Activated naive CD4-positive, alpha-beta T cell treated with anti-CD3 and anti-CD28 coated beads, Interleukin-2, amount 10 ng/mL, durations not matched to agents 7 days and 5 days (primary cell): ENCODE results near the gene PIGC.

Experiments
- CTCF ChIA-PET: fragments of 350-600 bp; sonication (Branson Sonifier 250); formaldehyde crosslinking; loops from one replicate; lab custom pipeline; 2021; ENCODE audit warnings: antibody characterized with exemption; lab: Charles Lee
- DNase-seq: peaks from one replicate; pipeline ENCODE4 v3.0.0-alpha.2; 2020
- H3K27ac Mint-ChIP-seq: one replicate; pipeline ENCODE4 v1.8.0; 2021; ENCODE audit warnings: mild to moderate bottlenecking, moderate library complexity, mixed read lengths
- H3K27me3 Mint-ChIP-seq: one replicate; pipeline ENCODE4 v1.8.0; 2021; ENCODE audit warnings: mild to moderate bottlenecking, mixed read lengths
- H3K36me3 Mint-ChIP-seq: one replicate; pipeline ENCODE4 v1.8.0; 2021; ENCODE audit warnings: mixed read lengths
- H3K4me1 Mint-ChIP-seq: one replicate; pipeline ENCODE4 v1.8.0; 2021; ENCODE audit warnings: mixed read lengths
- H3K4me3 Mint-ChIP-seq: one replicate; pipeline ENCODE4 v1.8.0; 2021; ENCODE audit warnings: mild to moderate bottlenecking, moderate library complexity, mixed read lengths
- H3K9me3 Mint-ChIP-seq: one replicate; pipeline ENCODE4 v1.8.0; 2021; ENCODE audit warnings: mixed read lengths

Gene PIGC

GRCh38 chr1:172411791-172412338 is 32.0 kb downstream of the PIGC start:
- no peak overlapping the region for H3K27ac Mint-ChIP-seq
- DNase-seq: no peak
- H3K4me3 Mint-ChIP-seq: no peak overlapping the region
- no peaks in the 10 kb centered on the region for H3K9me3 Mint-ChIP-seq
- H3K27me3 Mint-ChIP-seq: no peaks in the 10 kb centered on the region
- H3K4me1 Mint-ChIP-seq: no peaks in the 10 kb centered on the region
- H3K36me3 Mint-ChIP-seq: no peaks in the 10 kb centered on the region
- CTCF ChIA-PET: interaction anchor here (0.6 kb wide), 1 partner anchor 408 kb away, joined by 3 read pairs; no protein-coding TSS in a partner anchor

GRCh38 chr1:172410027-172410426 is 33.8 kb downstream of the PIGC start:
- no peak overlapping the region for H3K4me3 Mint-ChIP-seq
- CTCF ChIA-PET: interaction anchor here (0.8 to 1.3 kb wide), 2 partner anchors 15 to 55 kb away, joined by 3 read pairs; no protein-coding TSS in a partner anchor
- H3K9me3 Mint-ChIP-seq: no peaks in the 10 kb centered on the region
- H3K4me1 Mint-ChIP-seq: no peaks in the 10 kb centered on the region
- H3K27me3 Mint-ChIP-seq: no peaks in the 10 kb centered on the region
- DNase-seq: no peak
- H3K27ac Mint-ChIP-seq: no peak overlapping the region
- H3K36me3 Mint-ChIP-seq: no peaks in the 10 kb centered on the region

GRCh38 chr1:172408958-172409357 is 34.9 kb downstream of the PIGC start:
- CTCF ChIA-PET: interaction anchor here (1.1 kb wide), 1 partner anchor 9 kb away, joined by 5 read pairs; no protein-coding TSS in a partner anchor
- H3K9me3 Mint-ChIP-seq: no peaks in the 10 kb centered on the region
- H3K4me1 Mint-ChIP-seq: no peaks in the 10 kb centered on the region
- H3K4me3 Mint-ChIP-seq: no peak overlapping the region
- H3K36me3 Mint-ChIP-seq: no peaks in the 10 kb centered on the region
- H3K27me3 Mint-ChIP-seq: no peaks in the 10 kb centered on the region
- DNase-seq: no peak
- no peak overlapping the region for H3K27ac Mint-ChIP-seq

DNA sequence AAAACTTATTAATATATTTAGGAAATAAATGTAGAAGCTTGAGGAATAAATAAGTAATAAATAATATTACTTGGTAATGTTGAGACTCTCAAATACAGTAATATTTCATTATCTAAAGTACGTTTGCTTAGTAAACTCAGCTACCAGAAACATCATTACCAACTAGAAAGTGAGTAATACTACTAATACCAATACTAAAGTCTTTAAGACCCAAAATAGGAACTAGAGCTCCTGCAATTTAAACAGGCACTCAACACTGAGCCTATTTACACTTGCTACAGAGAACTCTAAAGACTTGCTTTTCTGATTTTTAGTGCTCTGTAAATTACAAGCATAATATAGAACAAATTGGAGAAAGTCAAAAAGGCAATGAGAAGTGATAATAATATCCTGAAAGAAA is 36.9 kb downstream of the PIGC start:
- DNase-seq: no peak
- H3K27me3 Mint-ChIP-seq: no peaks in the 10 kb centered on the region
- no peak overlapping the region for H3K27ac Mint-ChIP-seq
- no peaks in the 10 kb centered on the region for H3K9me3 Mint-ChIP-seq
- CTCF ChIA-PET: interaction anchor here (0.6 kb wide), 1 partner anchor 10 kb away, joined by 3 read pairs; no protein-coding TSS in a partner anchor
- no peaks in the 10 kb centered on the region for H3K4me1 Mint-ChIP-seq
- no peak overlapping the region for H3K4me3 Mint-ChIP-seq
- no peaks in the 10 kb centered on the region for H3K36me3 Mint-ChIP-seq

DNA sequence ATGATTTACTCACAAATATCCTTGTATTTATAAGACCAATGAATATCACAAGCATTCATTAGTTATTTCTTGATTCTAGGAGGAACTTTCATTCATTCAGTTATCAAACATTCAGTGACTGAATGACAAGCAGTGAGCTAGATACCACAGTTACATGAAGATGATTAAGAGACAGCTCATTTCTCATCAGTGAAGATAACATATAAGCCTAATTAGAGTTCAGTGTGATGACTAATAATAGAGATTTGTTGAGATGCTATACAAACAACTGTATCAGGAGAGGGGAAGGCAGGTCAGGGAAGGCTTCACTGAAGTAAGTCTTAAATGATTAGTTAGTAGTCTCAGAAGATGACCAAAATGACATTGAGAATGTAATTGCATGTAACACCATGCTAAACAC is 38.0 kb downstream of the PIGC start:
- CTCF ChIA-PET: interaction anchor here (0.7 to 1.5 kb wide), 3 partner anchors 48 to 420 kb away, joined by 3 read pairs; no protein-coding TSS in a partner anchor
- H3K27ac Mint-ChIP-seq: no peak overlapping the region
- no peak for DNase-seq
- no peaks in the 10 kb centered on the region for H3K27me3 Mint-ChIP-seq
- H3K4me1 Mint-ChIP-seq: peaks cover 3% of the 10 kb centered on the region
- H3K36me3 Mint-ChIP-seq: no peaks in the 10 kb centered on the region
- H3K9me3 Mint-ChIP-seq: no peaks in the 10 kb centered on the region
- no peak overlapping the region for H3K4me3 Mint-ChIP-seq

DNA sequence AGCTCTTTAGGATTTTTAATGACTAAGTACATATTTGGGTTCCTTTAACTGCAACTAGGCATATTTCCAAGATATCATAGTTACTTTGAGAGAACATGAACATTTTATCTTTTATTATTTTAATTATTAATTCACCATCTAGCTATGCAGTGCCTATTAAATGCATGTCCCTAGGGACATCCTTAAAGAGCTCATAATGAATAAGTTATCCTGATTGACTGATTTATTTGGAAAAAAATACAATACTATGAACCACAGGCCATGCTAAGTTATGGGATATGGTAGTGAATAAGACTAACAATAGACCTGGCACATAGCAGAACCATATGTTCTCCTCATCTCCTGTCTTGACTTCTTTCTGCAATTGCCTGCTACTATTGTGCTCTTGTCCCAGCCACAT is 39.7 kb downstream of the PIGC start:
- DNase-seq: no peak

DNA sequence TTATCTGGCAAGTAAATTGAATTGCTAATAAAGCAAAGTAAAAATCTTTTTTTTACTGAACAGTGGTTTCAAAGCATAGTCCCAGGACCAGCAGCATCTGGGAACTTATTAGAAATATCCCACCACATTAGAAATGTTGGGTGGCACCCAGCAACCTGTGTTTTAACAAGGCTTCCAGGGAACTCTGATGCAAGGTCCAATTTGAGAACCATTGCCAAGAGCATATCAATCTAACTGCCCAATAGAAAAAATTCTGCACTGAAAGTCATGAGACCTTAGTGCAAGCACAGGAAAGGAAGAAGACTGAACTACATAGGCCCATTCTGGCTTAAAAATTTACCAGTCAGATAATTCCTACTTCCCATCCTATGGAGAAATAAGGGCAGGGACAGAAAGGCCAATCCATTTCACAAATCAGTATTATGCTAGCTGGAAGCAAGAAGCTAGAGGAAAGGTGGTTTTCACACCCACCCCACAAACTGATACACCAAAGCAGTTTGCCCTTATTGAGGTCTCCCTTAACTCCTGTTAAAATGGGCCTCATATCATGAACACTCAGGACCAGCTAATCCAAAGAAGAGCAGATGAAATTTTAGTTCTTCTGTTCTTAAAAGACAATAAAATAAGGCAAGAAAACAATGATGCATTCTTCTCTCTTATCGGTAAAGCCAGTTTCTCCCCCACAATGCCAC is 40.8 kb downstream of the PIGC start:
- H3K27ac Mint-ChIP-seq: no peak overlapping the region
- no peak for DNase-seq
- CTCF ChIA-PET: interaction anchor here (0.7 to 1.9 kb wide), 4 partner anchors 25 to 418 kb away, joined by 3 to 5 read pairs (median 4); no protein-coding TSS in a partner anchor
- no peaks in the 10 kb centered on the region for H3K9me3 Mint-ChIP-seq
- H3K36me3 Mint-ChIP-seq: peaks cover 2% of the 10 kb centered on the region
- H3K27me3 Mint-ChIP-seq: no peaks in the 10 kb centered on the region
- no peak overlapping the region for H3K4me3 Mint-ChIP-seq
- H3K4me1 Mint-ChIP-seq: peaks cover 32% of the 10 kb centered on the region

More for the DNA sequence above, 39.7 kb downstream of the PIGC start:
- H3K4me1 Mint-ChIP-seq: peaks cover 21% of the 10 kb centered on the region
- H3K27me3 Mint-ChIP-seq: no peaks in the 10 kb centered on the region
- CTCF ChIA-PET: interaction anchor here (1.0 to 1.3 kb wide), 3 partner anchors 24 to 402 kb away, joined by 3 to 5 read pairs (median 4); no protein-coding TSS in a partner anchor
- H3K36me3 Mint-ChIP-seq: no peaks in the 10 kb centered on the region
- no peaks in the 10 kb centered on the region for H3K9me3 Mint-ChIP-seq
- H3K27ac Mint-ChIP-seq: no peak overlapping the region
- H3K4me3 Mint-ChIP-seq: no peak overlapping the region

DNA sequence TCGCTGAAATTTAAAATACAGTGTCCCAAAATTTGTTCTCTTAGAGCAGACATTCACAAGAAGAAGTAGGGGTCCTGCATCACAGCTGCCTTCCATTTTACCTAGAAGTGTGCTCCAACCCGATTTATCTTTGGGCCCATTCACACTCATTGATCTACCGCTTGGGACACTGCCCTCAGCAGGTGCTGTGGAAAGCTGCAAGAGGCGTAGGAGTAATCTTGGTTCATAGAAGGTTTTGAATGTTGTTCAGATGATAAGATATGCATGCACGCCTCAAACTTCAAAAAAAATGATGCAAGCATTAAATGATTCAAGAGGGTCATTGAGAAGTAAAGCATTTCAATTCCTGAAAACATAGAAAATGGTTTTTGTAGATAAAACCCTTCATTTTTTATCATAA is 42.0 kb downstream of the PIGC start:
- Mint-ChIP-seq H3K36me3 (peaks cover 2% of the 10 kb centered on the region), H3K4me3 (no peak overlapping the region), H3K4me1 (peaks cover 39% of the 10 kb centered on the region), H3K9me3 (no peaks in the 10 kb centered on the region), H3K27ac (no peak overlapping the region), H3K27me3 (no peaks in the 10 kb centered on the region)
- DNase-seq: no peak
- CTCF ChIA-PET: interaction anchor here (0.7 to 1.9 kb wide), 3 partner anchors 92 to 399 kb away, joined by 3 to 5 read pairs (median 5); no protein-coding TSS in a partner anchor

GRCh38 chr1:172401477-172401876 is 42.4 kb downstream of the PIGC start:
- CTCF ChIA-PET: interaction anchor here (0.7 to 4.2 kb wide), 2 partner anchors 91 to 311 kb away, joined by 3 to 39 read pairs; no protein-coding TSS in a partner anchor
- H3K27ac Mint-ChIP-seq: no peak overlapping the region
- no peaks in the 10 kb centered on the region for H3K9me3 Mint-ChIP-seq
- H3K27me3 Mint-ChIP-seq: no peaks in the 10 kb centered on the region
- H3K4me1 Mint-ChIP-seq: peaks cover 39% of the 10 kb centered on the region
- no peak for DNase-seq
- H3K4me3 Mint-ChIP-seq: no peak overlapping the region
- peaks cover 2% of the 10 kb centered on the region for H3K36me3 Mint-ChIP-seq

DNA sequence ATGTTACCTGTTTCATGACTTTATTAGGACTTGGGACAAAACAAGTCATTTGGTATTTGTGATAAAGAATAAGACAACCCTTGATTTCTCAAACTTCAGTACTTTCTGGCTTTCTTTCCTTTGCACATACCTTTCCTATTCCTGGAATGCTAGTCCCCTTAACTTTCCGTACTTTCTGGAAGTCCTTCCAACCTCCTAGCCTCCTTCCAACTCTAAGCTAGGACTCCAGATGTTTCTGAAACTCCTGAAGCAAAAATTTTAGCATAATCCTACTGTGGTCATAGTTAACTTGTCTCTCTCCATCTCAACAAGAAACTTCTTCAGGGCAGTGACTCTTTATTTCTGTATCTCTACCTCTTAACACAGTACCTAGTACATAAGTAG is 43.2 kb downstream of the PIGC start:
- CTCF ChIA-PET: interaction anchor here (0.8 to 4.2 kb wide), 3 partner anchors 181 to 398 kb away, joined by 3 to 39 read pairs (median 17); no protein-coding TSS in a partner anchor
- no peaks in the 10 kb centered on the region for H3K9me3 Mint-ChIP-seq
- H3K27ac Mint-ChIP-seq: no peak overlapping the region
- peaks cover 44% of the 10 kb centered on the region for H3K4me1 Mint-ChIP-seq
- DNase-seq: no peak
- no peaks in the 10 kb centered on the region for H3K27me3 Mint-ChIP-seq
- peaks cover 2% of the 10 kb centered on the region for H3K36me3 Mint-ChIP-seq
- no peak overlapping the region for H3K4me3 Mint-ChIP-seq

DNA sequence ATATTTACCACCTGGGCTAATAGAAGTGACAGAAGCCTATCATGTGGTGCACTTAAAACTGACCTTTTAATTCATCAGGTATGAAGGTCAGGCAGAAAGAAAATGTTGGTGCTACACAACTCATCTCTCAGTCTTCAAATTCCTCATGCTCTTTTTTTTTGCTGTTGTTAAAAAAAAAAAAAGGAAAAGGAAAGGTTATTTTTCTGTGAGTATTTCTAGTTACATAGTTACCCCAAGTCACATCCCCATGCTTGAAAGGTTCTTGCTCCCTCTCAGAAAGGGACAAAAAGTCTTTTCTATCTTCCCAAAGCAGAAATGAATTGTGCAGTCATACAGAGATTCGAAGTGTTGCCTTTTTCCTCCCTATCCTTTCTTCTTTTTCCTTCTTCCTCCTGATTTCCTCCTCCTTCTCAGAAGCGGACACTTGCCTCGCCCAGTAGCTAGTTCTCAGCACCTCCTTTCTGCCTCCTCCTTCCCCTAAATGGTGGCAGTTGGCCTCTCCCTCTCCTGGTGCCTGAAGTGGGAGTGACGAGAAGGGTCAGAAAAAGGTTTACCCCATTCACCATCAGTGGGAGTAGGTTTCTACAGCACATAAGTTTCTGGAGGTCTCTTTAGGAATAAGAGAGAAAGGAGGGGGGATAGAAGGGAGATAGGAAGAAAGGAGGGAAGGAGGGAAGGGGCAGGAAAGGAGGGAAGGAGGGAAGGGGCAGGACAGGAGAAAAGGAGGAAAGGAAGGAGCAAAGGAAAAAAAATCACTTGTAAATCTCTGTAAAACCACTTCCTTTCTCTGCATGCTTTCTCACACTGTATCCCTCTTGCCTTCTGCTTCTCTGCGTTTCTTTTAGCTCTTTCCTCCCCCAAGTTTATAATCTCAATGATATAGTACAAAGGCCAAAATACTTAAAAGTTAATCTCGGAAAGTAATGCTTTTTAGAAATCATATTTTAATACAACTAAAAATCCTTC is 43.8 kb downstream of the PIGC start:
- Mint-ChIP-seq H3K4me1 (peaks cover 50% of the 10 kb centered on the region), H3K27ac (no peak overlapping the region), H3K9me3 (no peaks in the 10 kb centered on the region), H3K36me3 (peaks cover 3% of the 10 kb centered on the region), H3K4me3 (no peak overlapping the region), H3K27me3 (no peaks in the 10 kb centered on the region)
- CTCF ChIA-PET: interaction anchor here (0.6 to 4.2 kb wide), 21 partner anchors 8 to 397 kb away, joined by 3 to 39 read pairs (median 3); no protein-coding TSS in a partner anchor
- DNase-seq: no peak

DNA sequence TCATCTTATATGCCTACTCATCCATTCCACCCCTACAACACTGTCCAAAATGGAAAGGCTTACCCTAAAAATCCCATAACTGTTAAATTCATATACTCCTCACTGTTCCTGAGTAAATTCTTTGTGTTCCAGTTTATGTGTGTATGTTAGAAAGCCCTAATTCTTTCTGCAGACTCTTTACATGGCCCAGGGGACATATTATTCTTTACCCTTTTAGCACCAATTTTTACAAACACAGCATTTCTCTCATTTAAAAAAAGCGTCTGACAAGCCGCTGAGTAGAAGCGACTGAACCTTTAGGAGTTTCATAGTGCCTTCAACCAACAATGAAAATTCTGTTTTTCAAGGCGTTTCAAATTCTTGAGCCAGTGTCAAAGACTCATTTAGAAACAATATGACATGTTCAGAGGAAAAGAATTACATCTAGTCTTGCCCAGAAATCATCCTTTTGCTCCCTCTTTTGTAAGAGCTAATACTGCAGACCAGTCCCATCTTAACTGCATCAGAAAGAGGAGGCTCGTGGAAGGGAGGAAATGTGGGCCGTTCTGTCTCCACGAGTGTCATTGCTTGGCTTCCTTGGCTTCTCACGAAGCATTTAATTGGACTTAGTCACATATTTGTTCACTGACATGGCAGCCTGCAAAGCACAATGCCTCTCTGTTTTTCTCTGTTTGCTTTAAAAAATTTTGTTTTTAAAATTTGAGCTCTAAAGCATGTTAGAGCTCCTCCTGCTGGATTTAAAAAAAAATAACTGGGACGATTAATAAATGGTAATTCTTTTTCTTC is 44.7 kb downstream of the PIGC start:
- no peaks in the 10 kb centered on the region for H3K27me3 Mint-ChIP-seq
- peaks cover 59% of the 10 kb centered on the region for H3K4me1 Mint-ChIP-seq
- H3K27ac Mint-ChIP-seq: peak overlapping the region; percentile 62
- DNase-seq: peak; percentile 33
- no peaks in the 10 kb centered on the region for H3K9me3 Mint-ChIP-seq
- peaks cover 5% of the 10 kb centered on the region for H3K36me3 Mint-ChIP-seq
- H3K4me3 Mint-ChIP-seq: peak overlapping the region; percentile 42
- CTCF ChIA-PET: interaction anchor here (0.6 to 4.2 kb wide), 21 partner anchors 9 to 397 kb away, joined by 3 to 39 read pairs (median 3); no protein-coding TSS in a partner anchor

- Mint-ChIP-seq H3K9me3 (no peaks in the 10 kb centered on the region), H3K4me3 (no peak overlapping the region), H3K27me3 (no peaks in the 10 kb centered on the region), H3K36me3 (peaks cover 9% of the 10 kb centered on the region), H3K27ac (no peak overlapping the region), H3K4me1 (peaks cover 69% of the 10 kb centered on the region)
- CTCF ChIA-PET: interaction anchor here (1.0 to 4.2 kb wide), 7 partner anchors 59 to 396 kb away, joined by 3 to 39 read pairs (median 3); no protein-coding TSS in a partner anchor
- DNase-seq: no peak
Measured at GRCh38 chr1:172398193-172398592, 45.7 kb downstream of the PIGC start.
